HepG2 (cell line): ENCODE data around the gene SBNO2. TPM values are rescaled to one million over a fixed set of nuclear protein-coding genes. Genes with fewer than 3 reads are reported as not detected.

Source experiments
- ATAC-seq: fragments of 200-7000 bp; cut with Tn5 transposase; 3 replicates; pipeline ENCODE4 v1.9.1; 2020; ENCODE audit warnings: mild to moderate bottlenecking, moderate library complexity
- BruUV-seq: library from RNA; stranded (reverse); fragments of 400-500 nt; replicated peaks from 2 replicates; lab custom pipeline; 2021; lab: Mats Ljungman, UMichigan
- CTCF ChIA-PET: fragments of 300-600 bp; formaldehyde crosslinking; extraction: SDS; loops from one replicate; lab custom pipeline; 2021; ENCODE audit warnings: low total read pairs, inconsistent platforms, low intra/inter-chr PET ratio; lab: Yijun Ruan, JAX
- POLR2A ChIA-PET: fragments of 350-600 bp; sonication (Branson Sonifier 250); formaldehyde crosslinking; loops from one replicate; lab custom pipeline; 2020; ENCODE audit warnings: antibody characterized with exemption, inconsistent platforms; lab: Yijun Ruan, JAX
- DNase-seq: peaks from one replicate; pipeline ENCODE4 v3.0.0-alpha.2; 2015; ENCODE audit warnings: low spot score
- FAIRE-seq: peaks from 3 replicates; lab custom pipeline; 2011; peaks lifted over from hg19 to GRCh38; lab: Jason Lieb, UNC
- H2AFZ ChIP-seq: one replicate; pipeline ENCODE4 v1.6.1; 2011; ENCODE audit warnings: low read length, inconsistent platforms
- H3K27ac ChIP-seq: fragments of 300-600 bp; 3 replicates; pipeline ENCODE4 v1.8.0; 2011; ENCODE audit warnings: mixed run types, mild to moderate bottlenecking, mixed read lengths, low read length, inconsistent platforms; ENCODE audit not compliant: insufficient read depth; ENCODE audit errors: extremely low read length
- H3K27me3 ChIP-seq, 2 experiments: fragments of 200-600 bp in 1 of 2; 2 replicates in 1 of 2; 3 replicates in 1 of 2; pipeline versions ENCODE4 v1.6.0 to v1.8.0; 2011; ENCODE audit warnings: low read length in 2 of 2, mild to moderate bottlenecking in 2 of 2, moderate library complexity in 2 of 2, inconsistent platforms in 1 of 2; ENCODE audit not compliant: insufficient read depth in 2 of 2, control insufficient read depth in 1 of 2
- H3K36me3 ChIP-seq, 2 experiments: fragments of 200-600 bp in 1 of 2; replicated peaks in 1 of 2; 2 replicates in 1 of 2; 3 replicates in 1 of 2; pipeline versions ENCODE4 v1.5.1 to v1.8.0; 2011; ENCODE audit warnings: low read length in 2 of 2, inconsistent platforms in 1 of 2; ENCODE audit not compliant: insufficient read depth in 2 of 2, control insufficient read depth in 1 of 2
- H3K4me1 ChIP-seq: 2 replicates; pipeline ENCODE4 v1.5.1; 2012; ENCODE audit warnings: low read length, inconsistent platforms; ENCODE audit not compliant: insufficient read depth
- H3K4me2 ChIP-seq: 2 replicates; pipeline ENCODE4 v1.6.0; 2011; ENCODE audit warnings: low read depth, low read length, inconsistent platforms
- H3K4me3 ChIP-seq, 3 experiments: fragments of 200-600 bp in 1 of 3; sonication (generic), shearing (Covaris generic) in 1 of 3; replicated peaks in 1 of 3; 2 replicates each; pipeline ENCODE4 v1.5.1; 2011 to 2016; ENCODE audit warnings: low read length in 3 of 3, inconsistent platforms in 2 of 3, low read depth in 2 of 3, mild to moderate bottlenecking in 2 of 3, control low read depth in 1 of 3, mixed read lengths in 1 of 3; ENCODE audit not compliant: insufficient read depth in 1 of 3
- H3K79me2 ChIP-seq: one replicate; pipeline ENCODE4 v1.6.1; 2011; ENCODE audit warnings: low read length, inconsistent platforms; ENCODE audit not compliant: insufficient read depth
- H3K9ac ChIP-seq: 2 replicates; pipeline ENCODE4 v1.6.0; 2011; ENCODE audit warnings: mild to moderate bottlenecking, low read depth, low read length, inconsistent platforms; ENCODE audit not compliant: insufficient read depth
- H3K9me3 ChIP-seq: 2 replicates; pipeline ENCODE4 v1.5.1; 2012; ENCODE audit warnings: mild to moderate bottlenecking, low read length
- H4K20me1 ChIP-seq: 2 replicates; pipeline ENCODE4 v1.6.0; 2011; ENCODE audit warnings: inconsistent platforms, mild to moderate bottlenecking, low read length, moderate library complexity; ENCODE audit not compliant: insufficient read depth
- ATRX ChIP-seq: sonication (generic); formaldehyde crosslinking; IDR thresholded peaks from 2 replicates; pipeline ENCODE4 v1.4.0; 2020; ENCODE audit warnings: missing genetic modification reagents, borderline replicate concordance
- HOXA3 ChIP-seq: sonication (generic); formaldehyde crosslinking; IDR thresholded peaks from 2 replicates; pipeline ENCODE4 v1.5.0; 2020; ENCODE audit warnings: missing genetic modification reagents
- REL ChIP-seq: sonication (generic); formaldehyde crosslinking; conservative IDR thresholded peaks from 2 replicates; pipeline ENCODE4 v1.8.0; 2022; ENCODE audit warnings: mild to moderate bottlenecking, missing genetic modification reagents, moderate library complexity
- SMAD9 ChIP-seq: sonication (generic); formaldehyde crosslinking; IDR thresholded peaks from 2 replicates; pipeline ENCODE4 v1.5.1; 2020; ENCODE audit warnings: mild to moderate bottlenecking, missing genetic modification reagents
- SMARCC2 ChIP-seq: fragments of 450-650 bp; IDR thresholded peaks from 2 replicates; pipeline ENCODE4 v1.6.1; 2017; ENCODE audit warnings: antibody characterized with exemption, mild to moderate bottlenecking
- XBP1 ChIP-seq: sonication (generic); formaldehyde crosslinking; IDR thresholded peaks from 2 replicates; pipeline ENCODE4 v1.5.0; 2020; ENCODE audit warnings: missing genetic modification reagents
- ZNF33B ChIP-seq: sonication (generic); formaldehyde crosslinking; IDR thresholded peaks from 2 replicates; pipeline ENCODE4 v1.5.1; 2020; ENCODE audit warnings: mild to moderate bottlenecking, missing genetic modification reagents
- ZNF432 ChIP-seq: sonication (generic); formaldehyde crosslinking; IDR thresholded peaks from 2 replicates; pipeline ENCODE4 v1.5.0; 2020; ENCODE audit warnings: missing genetic modification reagents, mild to moderate bottlenecking, borderline replicate concordance
- ZNF446 ChIP-seq: sonication (generic); formaldehyde crosslinking; IDR thresholded peaks from 2 replicates; pipeline ENCODE4 v1.5.0; 2020; ENCODE audit warnings: mild to moderate bottlenecking, missing genetic modification reagents
- ZSCAN30 ChIP-seq: sonication (generic); formaldehyde crosslinking; IDR thresholded peaks from 2 replicates; pipeline ENCODE4 v1.5.0; 2020; ENCODE audit warnings: mild to moderate bottlenecking, missing genetic modification reagents
- WGBS: methylation state at CpG from one replicate; pipeline ENCODE4 v1.1.6; 2017; ENCODE audit warnings: low lambda C conversion rate; 5-methylcytosine and 5-hydroxymethylcytosine counted together
- in situ Hi-C: cut with HindIII; loops from 2 replicates; pipeline ENCODE4 v1.10.0; 2017; ENCODE audit warnings: low pct_unique_long_range_greater_than_20kb; ENCODE audit not compliant: extremely low pct_ligation_motif_present
- intact Hi-C: fragments of 100-400 bp; cut with micrococcal nuclease; formaldehyde crosslinking; loops from one replicate; pipeline ENCODE4 v1.10.0; 2022; ENCODE audit not compliant: unreplicated experiment
- polyA plus RNA-seq, 8 experiments: library from polyadenylated mRNA; depleted of rRNA in 3 of 8; stranded (reverse) in 7 of 8; unstranded in 1 of 8; fragments of >200 nt; fragmentation: Illumina TruSeq in 4 of 8; extraction: Trizol in 4 of 8; gene quantifications; 2 replicates each; pipeline versions ENCODE4 v1.2.1 to v1.2.3, GENCODE V29; 2011 to 2016; ENCODE audit warnings: low read depth in 4 of 8, missing spikeins in 1 of 8, mixed read lengths in 1 of 8; ENCODE audit not compliant: insufficient read depth in 1 of 8
- total RNA-seq, 5 experiments: library from RNA; depleted of rRNA; stranded (reverse); fragments of >200 nt; fragmentation: Illumina TruSeq; extraction: Trizol; gene quantifications; 2 replicates each; pipeline ENCODE4 v1.2.3, GENCODE V29; 2016; ENCODE audit warnings: low read depth in 1 of 5
- TF ChIP-seq, protein P1 (sequence below): sonication (generic); formaldehyde crosslinking; IDR thresholded peaks from 2 replicates; pipeline ENCODE4 v1.5.0; 2020; ENCODE audit warnings: missing genetic modification reagents
- TF ChIP-seq, protein P2 (sequence below): sonication (generic); formaldehyde crosslinking; IDR thresholded peaks from 2 replicates; pipeline ENCODE4 v1.8.1; 2023; ENCODE audit warnings: mild to moderate bottlenecking, missing genetic modification reagents, borderline replicate concordance
- TF ChIP-seq, protein P3 (sequence below): sonication (generic); formaldehyde crosslinking; IDR thresholded peaks from 2 replicates; pipeline ENCODE4 v1.4.0; 2020; ENCODE audit warnings: missing genetic modification reagents
- TF ChIP-seq, protein P4 (sequence below): IDR thresholded peaks from 2 replicates; pipeline ENCODE4 v1.6.1; 2018; ENCODE audit warnings: missing genetic modification reagents, mild to moderate bottlenecking, missing compliant biosample characterization
- TF ChIP-seq, protein P5 (sequence below): sonication (generic); formaldehyde crosslinking; IDR thresholded peaks from 2 replicates; pipeline ENCODE4 v1.5.0; 2020; ENCODE audit warnings: mild to moderate bottlenecking, missing genetic modification reagents, borderline replicate concordance
- TF ChIP-seq, protein P6 (sequence below): sonication (generic); formaldehyde crosslinking; IDR thresholded peaks from 2 replicates; pipeline ENCODE4 v1.8.1; 2023; ENCODE audit warnings: mild to moderate bottlenecking, inconsistent platforms, moderate library complexity, missing genetic modification reagents, borderline replicate concordance

The SBNO2 gene
- total and polyA plus RNA-seq, 2 of the 13 experiments (the other 11 are each of a cell fraction or from before 2014, with no cell fraction given) = 8.6 to 10.4 TPM

DNA sequence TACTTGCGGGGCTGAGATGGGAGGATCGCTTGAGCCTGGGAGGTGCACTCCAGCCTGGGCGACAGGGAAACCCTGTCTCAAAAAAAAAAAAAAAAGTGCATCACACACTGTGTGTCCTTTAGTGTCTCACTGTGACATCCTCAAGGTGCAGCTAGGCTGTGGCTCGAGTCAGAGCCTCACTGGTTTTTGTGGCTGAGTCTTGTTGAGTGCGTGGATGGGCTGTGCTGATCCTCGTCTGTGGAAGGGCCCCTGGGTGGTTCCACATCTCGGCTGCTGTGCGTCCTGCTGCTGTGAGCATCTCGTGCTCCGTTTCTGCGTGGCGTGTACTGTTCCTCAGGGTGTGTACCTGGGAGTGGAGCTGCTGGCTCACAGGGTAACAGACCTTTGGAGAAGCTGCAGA is 42.7 kb upstream of the SBNO2 start:
- H4K20me1 ChIP-seq = peaks cover 39% of the 10 kb centered on the region
- FAIRE-seq (no peak), ATAC-seq (no peak), DNase-seq (no peak)
- H3K4me3 ChIP-seq = no peak overlapping the region
- no peak overlapping the region for H3K27ac ChIP-seq
- peaks cover 15 to 32% of the 10 kb centered on the region in 2 experiments; a peak in 4 of 5 replicates for H3K36me3 ChIP-seq
- WGBS = 94% methylated on average over 9 of the region's 12 CpGs
- intact Hi-C loops = no loop called here
- in situ Hi-C loops = no loop called here
- ChIA-PET CTCF (no interaction called here), POLR2A (interaction anchor here (1.6 kb wide), 1 partner anchor 52 kb away, joined by 5 read pairs; the partner anchor contains the start of gene CIRBP)
- no TSS peak for BruUV-seq
- peaks cover 32% of the 10 kb centered on the region for H3K4me1 ChIP-seq
- no peak overlapping the region for H3K4me2 ChIP-seq
- H3K79me2 ChIP-seq = peaks cover 64% of the 10 kb centered on the region
- no peaks in the 10 kb centered on the region for H3K9me3 ChIP-seq
- H2AFZ ChIP-seq = no peak overlapping the region
- no peak overlapping the region for H3K9ac ChIP-seq
- H3K27me3 ChIP-seq = no peaks in the 10 kb centered on the region
- TF ChIP-seq XBP1 (CRISPR knock-in tag) = no peak
- no peak for TF ChIP-seq HOXA3 (CRISPR knock-in tag)
- TF ChIP-seq SMAD9 (CRISPR knock-in tag) = no peak
- TF ChIP-seq ZNF446 (CRISPR knock-in tag) = no peak
- TF ChIP-seq, protein P1, sequence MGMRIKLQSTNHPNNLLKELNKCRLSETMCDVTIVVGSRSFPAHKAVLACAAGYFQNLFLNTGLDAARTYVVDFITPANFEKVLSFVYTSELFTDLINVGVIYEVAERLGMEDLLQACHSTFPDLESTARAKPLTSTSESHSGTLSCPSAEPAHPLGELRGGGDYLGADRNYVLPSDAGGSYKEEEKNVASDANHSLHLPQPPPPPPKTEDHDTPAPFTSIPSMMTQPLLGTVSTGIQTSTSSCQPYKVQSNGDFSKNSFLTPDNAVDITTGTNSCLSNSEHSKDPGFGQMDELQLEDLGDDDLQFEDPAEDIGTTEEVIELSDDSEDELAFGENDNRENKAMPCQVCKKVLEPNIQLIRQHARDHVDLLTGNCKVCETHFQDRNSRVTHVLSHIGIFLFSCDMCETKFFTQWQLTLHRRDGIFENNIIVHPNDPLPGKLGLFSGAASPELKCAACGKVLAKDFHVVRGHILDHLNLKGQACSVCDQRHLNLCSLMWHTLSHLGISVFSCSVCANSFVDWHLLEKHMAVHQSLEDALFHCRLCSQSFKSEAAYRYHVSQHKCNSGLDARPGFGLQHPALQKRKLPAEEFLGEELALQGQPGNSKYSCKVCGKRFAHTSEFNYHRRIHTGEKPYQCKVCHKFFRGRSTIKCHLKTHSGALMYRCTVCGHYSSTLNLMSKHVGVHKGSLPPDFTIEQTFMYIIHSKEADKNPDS (CRISPR knock-in tag) = no peak
- no peak for TF ChIP-seq ZSCAN30 (CRISPR knock-in tag)
- TF ChIP-seq, protein P2, sequence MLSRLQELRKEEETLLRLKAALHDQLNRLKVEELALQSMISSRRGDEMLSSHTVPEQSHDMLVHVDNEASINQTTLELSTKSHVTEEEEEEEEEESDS (CRISPR knock-in tag) = no peak
- TF ChIP-seq, protein P3, sequence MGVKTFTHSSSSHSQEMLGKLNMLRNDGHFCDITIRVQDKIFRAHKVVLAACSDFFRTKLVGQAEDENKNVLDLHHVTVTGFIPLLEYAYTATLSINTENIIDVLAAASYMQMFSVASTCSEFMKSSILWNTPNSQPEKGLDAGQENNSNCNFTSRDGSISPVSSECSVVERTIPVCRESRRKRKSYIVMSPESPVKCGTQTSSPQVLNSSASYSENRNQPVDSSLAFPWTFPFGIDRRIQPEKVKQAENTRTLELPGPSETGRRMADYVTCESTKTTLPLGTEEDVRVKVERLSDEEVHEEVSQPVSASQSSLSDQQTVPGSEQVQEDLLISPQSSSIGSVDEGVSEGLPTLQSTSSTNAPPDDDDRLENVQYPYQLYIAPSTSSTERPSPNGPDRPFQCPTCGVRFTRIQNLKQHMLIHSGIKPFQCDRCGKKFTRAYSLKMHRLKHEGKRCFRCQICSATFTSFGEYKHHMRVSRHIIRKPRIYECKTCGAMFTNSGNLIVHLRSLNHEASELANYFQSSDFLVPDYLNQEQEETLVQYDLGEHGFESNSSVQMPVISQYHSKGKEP (CRISPR knock-in tag) = no peak
- no peak for TF ChIP-seq SMARCC2
- TF ChIP-seq REL (CRISPR knock-in tag) = no peak
- TF ChIP-seq, protein P4, sequence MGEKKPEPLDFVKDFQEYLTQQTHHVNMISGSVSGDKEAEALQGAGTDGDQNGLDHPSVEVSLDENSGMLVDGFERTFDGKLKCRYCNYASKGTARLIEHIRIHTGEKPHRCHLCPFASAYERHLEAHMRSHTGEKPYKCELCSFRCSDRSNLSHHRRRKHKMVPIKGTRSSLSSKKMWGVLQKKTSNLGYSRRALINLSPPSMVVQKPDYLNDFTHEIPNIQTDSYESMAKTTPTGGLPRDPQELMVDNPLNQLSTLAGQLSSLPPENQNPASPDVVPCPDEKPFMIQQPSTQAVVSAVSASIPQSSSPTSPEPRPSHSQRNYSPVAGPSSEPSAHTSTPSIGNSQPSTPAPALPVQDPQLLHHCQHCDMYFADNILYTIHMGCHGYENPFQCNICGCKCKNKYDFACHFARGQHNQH (CRISPR knock-in tag) = no peak
- TF ChIP-seq, protein P5, sequence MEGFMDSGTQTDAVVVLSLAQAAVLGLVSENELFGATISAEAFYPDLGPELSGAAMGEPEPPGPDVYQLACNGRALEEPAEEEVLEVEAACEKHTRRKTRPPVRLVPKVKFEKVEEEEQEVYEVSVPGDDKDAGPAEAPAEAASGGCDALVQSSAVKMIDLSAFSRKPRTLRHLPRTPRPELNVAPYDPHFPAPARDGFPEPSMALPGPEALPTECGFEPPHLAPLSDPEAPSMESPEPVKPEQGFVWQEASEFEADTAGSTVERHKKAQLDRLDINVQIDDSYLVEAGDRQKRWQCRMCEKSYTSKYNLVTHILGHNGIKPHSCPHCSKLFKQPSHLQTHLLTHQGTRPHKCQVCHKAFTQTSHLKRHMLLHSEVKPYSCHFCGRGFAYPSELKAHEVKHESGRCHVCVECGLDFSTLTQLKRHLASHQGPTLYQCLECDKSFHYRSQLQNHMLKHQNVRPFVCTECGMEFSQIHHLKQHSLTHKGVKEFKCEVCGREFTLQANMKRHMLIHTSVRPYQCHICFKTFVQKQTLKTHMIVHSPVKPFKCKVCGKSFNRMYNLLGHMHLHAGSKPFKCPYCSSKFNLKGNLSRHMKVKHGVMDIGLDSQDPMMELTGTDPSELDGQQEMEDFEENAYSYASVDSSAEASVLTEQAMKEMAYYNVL = no peak
- TF ChIP-seq ATRX (CRISPR knock-in tag) = no peak
- TF ChIP-seq, protein P6, sequence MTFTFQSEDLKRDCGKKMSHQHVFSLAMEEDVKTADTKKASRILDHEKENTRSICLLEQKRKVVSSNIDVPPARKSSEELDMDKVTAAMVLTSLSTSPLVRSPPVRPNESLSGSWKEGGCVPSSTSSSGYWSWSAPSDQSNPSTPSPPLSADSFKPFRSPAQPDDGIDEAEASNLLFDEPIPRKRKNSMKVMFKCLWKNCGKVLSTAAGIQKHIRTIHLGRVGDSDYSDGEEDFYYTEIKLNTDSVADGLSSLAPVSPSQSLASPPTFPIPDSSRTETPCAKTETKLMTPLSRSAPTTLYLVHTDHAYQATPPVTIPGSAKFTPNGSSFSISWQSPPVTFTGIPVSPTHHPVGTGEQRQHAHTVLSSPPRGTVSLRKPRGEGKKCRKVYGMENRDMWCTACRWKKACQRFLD (CRISPR knock-in tag) = no peak
- TF ChIP-seq ZNF33B = no peak
- TF ChIP-seq ZNF432 = no peak
